BJ (cell line): ENCODE results near the gene SOX10. TPM values are rescaled to one million over a fixed set of nuclear protein-coding genes. Genes with fewer than 3 reads are reported as not detected.

Experiments
- CTCF ChIA-PET: fragments of 350-600 bp; formaldehyde crosslinking; extraction: SDS; loops from one replicate; lab custom pipeline; 2021; ENCODE audit warnings: antibody characterized with exemption, inconsistent platforms; lab: Yijun Ruan, JAX
- POLR2A ChIA-PET: fragments of 300-600 bp; sonication (Branson Sonifier 250); formaldehyde crosslinking; extraction: SDS; loops from one replicate; lab custom pipeline; 2021; ENCODE audit warnings: antibody characterized with exemption; lab: Charles Lee
- DNase-seq: peaks from one replicate; pipeline ENCODE4 v3.0.0-alpha.2; 2011; ENCODE audit warnings: low read depth
- H3K27me3 ChIP-seq: 2 replicates; pipeline ENCODE4 v1.6.0; 2011; ENCODE audit warnings: low read length; ENCODE audit not compliant: control insufficient read depth, insufficient read depth
- H3K36me3 ChIP-seq: 2 replicates; pipeline ENCODE4 v1.5.1; 2011; ENCODE audit warnings: low read length; ENCODE audit not compliant: control insufficient read depth, insufficient read depth
- H3K4me3 ChIP-seq: 2 replicates; pipeline ENCODE4 v1.5.1; 2011; ENCODE audit warnings: low read depth, mild to moderate bottlenecking, control low read depth, low read length
- CTCF ChIP-seq: IDR thresholded peaks from 2 replicates; pipeline ENCODE4 v1.5.1; 2011; ENCODE audit warnings: low read depth, mild to moderate bottlenecking, control low read depth, inconsistent platforms, low read length, moderate library complexity; ENCODE audit not compliant: insufficient read depth
- polyA plus RNA-seq: library from polyadenylated mRNA; depleted of rRNA; stranded (reverse); fragments of >200 nt; gene quantifications from 2 replicates; pipeline ENCODE4 v1.2.3, GENCODE V29; 2011

The SOX10 gene
- polyA plus RNA-seq, 1 experiment: not detected

- DNase-seq: no peak
- Histone ChIP-seq H3K4me3 (no peak overlapping the region), H3K27me3 (no peaks in the 10 kb centered on the region), H3K36me3 (no peaks in the 10 kb centered on the region)
- TF ChIP-seq CTCF: no peak
- ChIA-PET POLR2A (no interaction called here), CTCF (no interaction called here)
Observed at GRCh38 chr22:37985050-37985585, 763 bp upstream of the SOX10 start.

- ChIA-PET POLR2A (no interaction called here), CTCF (interaction anchor here (0.6 to 1.7 kb wide), 3 partner anchors 12 to 413 kb away, joined by 3 to 5 read pairs (median 3); no protein-coding TSS in a partner anchor)
- H3K27me3 ChIP-seq: no peaks in the 10 kb centered on the region
- peak; percentile 35 for TF ChIP-seq CTCF
- no peaks in the 10 kb centered on the region for H3K36me3 ChIP-seq
- DNase-seq: no peak
- H3K4me3 ChIP-seq: no peak overlapping the region
Observed at GRCh38 chr22:37982938-37983859, 1.2 kb downstream of the SOX10 start.

- Histone ChIP-seq H3K27me3 (no peaks in the 10 kb centered on the region), H3K4me3 (no peak overlapping the region), H3K36me3 (no peaks in the 10 kb centered on the region)
- ChIA-PET CTCF (interaction anchor here (0.9 to 1.7 kb wide), 2 partner anchors 13 to 16 kb away, joined by 3 to 5 read pairs; no protein-coding TSS in a partner anchor), POLR2A (no interaction called here)
- TF ChIP-seq CTCF: no peak
- no peak for DNase-seq
Observed at GRCh38 chr22:37982151-37982785, 2.1 kb downstream of the SOX10 start.

- ChIA-PET POLR2A (no interaction called here), CTCF (interaction anchor here (0.9 kb wide), 1 partner anchor 14 kb away, joined by 3 read pairs; no protein-coding TSS in a partner anchor)
- no peak overlapping the region for H3K4me3 ChIP-seq
- TF ChIP-seq CTCF: no peak
- no peak for DNase-seq
- H3K27me3 ChIP-seq: no peaks in the 10 kb centered on the region
- H3K36me3 ChIP-seq: no peaks in the 10 kb centered on the region
Observed at GRCh38 chr22:37981282-37982011, 2.9 kb downstream of the SOX10 start.
